GM23338 (cell line): ENCODE measurements around the gene CADPS.

Source experiments
- CREB1 ChIP-seq: fragments of 250-450 bp; sonication (Bioruptor Pico); IDR thresholded peaks from 2 replicates; pipeline ENCODE4 v1.5.0; 2020; ENCODE audit warnings: low read depth, mild to moderate bottlenecking, moderate library complexity
- ETS1 ChIP-seq: IDR thresholded peaks from 2 replicates; pipeline ENCODE4 v1.6.1; 2016; ENCODE audit warnings: antibody characterized with exemption
- EZH2 ChIP-seq: fragments of 200-600 bp; sonication (generic); IDR thresholded peaks from one replicate; pipeline ENCODE4 v1.8.0; 2017; ENCODE audit warnings: antibody characterized with exemption, mild to moderate bottlenecking, low read depth; ENCODE audit not compliant: unreplicated experiment
- EZH2phosphoT487 ChIP-seq: fragments of 200-600 bp; sonication (generic); IDR thresholded peaks from one replicate; pipeline ENCODE4 v1.8.1; 2018; ENCODE audit warnings: antibody characterized with exemption; ENCODE audit not compliant: unreplicated experiment
- JUNB ChIP-seq: IDR thresholded peaks from one replicate; pipeline ENCODE4 v1.6.1; 2016; ENCODE audit warnings: antibody characterized with exemption; ENCODE audit not compliant: unreplicated experiment
- POLR2AphosphoS5 ChIP-seq: IDR thresholded peaks from 2 replicates; pipeline ENCODE4 v1.6.1; 2016; ENCODE audit warnings: antibody characterized with exemption, low read depth
- ZNF114 ChIP-seq: fragments of 250-450 bp; sonication (Bioruptor Pico); IDR thresholded peaks from 2 replicates; pipeline ENCODE4 v1.5.0; 2020; ENCODE audit warnings: mild to moderate bottlenecking, moderate library complexity
- TF ChIP-seq, protein P1 (sequence below), 2 experiments: fragments of 200-600 bp in 1 of 2; sonication (generic) in 1 of 2; conservative IDR thresholded peaks; 2 replicates each; pipeline versions ENCODE4 v1.5.1 to v1.6.1; 2016 to 2017; ENCODE audit warnings: antibody characterized with exemption in 2 of 2, low read depth in 2 of 2, mild to moderate bottlenecking in 2 of 2, moderate library complexity in 1 of 2
- TF ChIP-seq, protein P2 (sequence below): IDR thresholded peaks from one replicate; pipeline ENCODE4 v1.6.1; 2018; ENCODE audit warnings: antibody characterized with exemption; ENCODE audit not compliant: unreplicated experiment

- TF ChIP-seq, protein P1, sequence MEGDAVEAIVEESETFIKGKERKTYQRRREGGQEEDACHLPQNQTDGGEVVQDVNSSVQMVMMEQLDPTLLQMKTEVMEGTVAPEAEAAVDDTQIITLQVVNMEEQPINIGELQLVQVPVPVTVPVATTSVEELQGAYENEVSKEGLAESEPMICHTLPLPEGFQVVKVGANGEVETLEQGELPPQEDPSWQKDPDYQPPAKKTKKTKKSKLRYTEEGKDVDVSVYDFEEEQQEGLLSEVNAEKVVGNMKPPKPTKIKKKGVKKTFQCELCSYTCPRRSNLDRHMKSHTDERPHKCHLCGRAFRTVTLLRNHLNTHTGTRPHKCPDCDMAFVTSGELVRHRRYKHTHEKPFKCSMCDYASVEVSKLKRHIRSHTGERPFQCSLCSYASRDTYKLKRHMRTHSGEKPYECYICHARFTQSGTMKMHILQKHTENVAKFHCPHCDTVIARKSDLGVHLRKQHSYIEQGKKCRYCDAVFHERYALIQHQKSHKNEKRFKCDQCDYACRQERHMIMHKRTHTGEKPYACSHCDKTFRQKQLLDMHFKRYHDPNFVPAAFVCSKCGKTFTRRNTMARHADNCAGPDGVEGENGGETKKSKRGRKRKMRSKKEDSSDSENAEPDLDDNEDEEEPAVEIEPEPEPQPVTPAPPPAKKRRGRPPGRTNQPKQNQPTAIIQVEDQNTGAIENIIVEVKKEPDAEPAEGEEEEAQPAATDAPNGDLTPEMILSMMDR (conservative IDR thresholded peaks at IDR 0.05; ENCODE audit: low read depth in 2 of 2), result no peak
- TF ChIP-seq, protein P2, sequence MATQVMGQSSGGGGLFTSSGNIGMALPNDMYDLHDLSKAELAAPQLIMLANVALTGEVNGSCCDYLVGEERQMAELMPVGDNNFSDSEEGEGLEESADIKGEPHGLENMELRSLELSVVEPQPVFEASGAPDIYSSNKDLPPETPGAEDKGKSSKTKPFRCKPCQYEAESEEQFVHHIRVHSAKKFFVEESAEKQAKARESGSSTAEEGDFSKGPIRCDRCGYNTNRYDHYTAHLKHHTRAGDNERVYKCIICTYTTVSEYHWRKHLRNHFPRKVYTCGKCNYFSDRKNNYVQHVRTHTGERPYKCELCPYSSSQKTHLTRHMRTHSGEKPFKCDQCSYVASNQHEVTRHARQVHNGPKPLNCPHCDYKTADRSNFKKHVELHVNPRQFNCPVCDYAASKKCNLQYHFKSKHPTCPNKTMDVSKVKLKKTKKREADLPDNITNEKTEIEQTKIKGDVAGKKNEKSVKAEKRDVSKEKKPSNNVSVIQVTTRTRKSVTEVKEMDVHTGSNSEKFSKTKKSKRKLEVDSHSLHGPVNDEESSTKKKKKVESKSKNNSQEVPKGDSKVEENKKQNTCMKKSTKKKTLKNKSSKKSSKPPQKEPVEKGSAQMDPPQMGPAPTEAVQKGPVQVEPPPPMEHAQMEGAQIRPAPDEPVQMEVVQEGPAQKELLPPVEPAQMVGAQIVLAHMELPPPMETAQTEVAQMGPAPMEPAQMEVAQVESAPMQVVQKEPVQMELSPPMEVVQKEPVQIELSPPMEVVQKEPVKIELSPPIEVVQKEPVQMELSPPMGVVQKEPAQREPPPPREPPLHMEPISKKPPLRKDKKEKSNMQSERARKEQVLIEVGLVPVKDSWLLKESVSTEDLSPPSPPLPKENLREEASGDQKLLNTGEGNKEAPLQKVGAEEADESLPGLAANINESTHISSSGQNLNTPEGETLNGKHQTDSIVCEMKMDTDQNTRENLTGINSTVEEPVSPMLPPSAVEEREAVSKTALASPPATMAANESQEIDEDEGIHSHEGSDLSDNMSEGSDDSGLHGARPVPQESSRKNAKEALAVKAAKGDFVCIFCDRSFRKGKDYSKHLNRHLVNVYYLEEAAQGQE, result no peak
- TF ChIP-seq EZH2 (no peak), EZH2phosphoT487 (no peak), POLR2AphosphoS5 (no peak), CREB1 (CRISPR knock-in tag) (no peak), ETS1 (no peak), JUNB (no peak), ZNF114 (CRISPR knock-in tag) (no peak)
These were observed 94.1 kb downstream of the CADPS start for GRCh38 chr3:62781121-62781520.
